A549 (cell line): ENCODE data around the gene PDE8A. TPM values are rescaled to one million over a fixed set of nuclear protein-coding genes. Genes with fewer than 3 reads are reported as not detected.
A peak's percentile ranks its signal among the peaks of the same experiment; 100 is the strongest.

Source experiments
- ATAC-seq, 2 experiments: fragments of 200-7000 bp in 1 of 2; fragments of >200 bp in 1 of 2; cut with Nextera tagmentation in 1 of 2; cut with Tn5 transposase in 1 of 2; 3 replicates each; pipeline versions ENCODE4 v1.8.0 to v1.9.1; 2018 to 2020; ENCODE audit warnings: mild to moderate bottlenecking in 1 of 2, moderate library complexity in 1 of 2
- CTCF ChIA-PET: fragments of 300-600 bp; sonication (Branson Sonifier 250); formaldehyde crosslinking; extraction: SDS; loops from one replicate; lab custom pipeline; 2021; ENCODE audit warnings: antibody characterized with exemption, inconsistent platforms; lab: Yijun Ruan, JAX
- POLR2A ChIA-PET: fragments of 350-600 bp; formaldehyde crosslinking; extraction: SDS; loops from one replicate; lab custom pipeline; 2021; ENCODE audit warnings: antibody characterized with exemption, inconsistent platforms; lab: Yijun Ruan, JAX
- DNase-seq, 2 experiments: peaks; one replicate each; pipeline versions ENCODE4 v3.0.0 to v3.0.0-alpha.2; 2011 to 2016; ENCODE audit warnings: low read depth in 1 of 2, low spot score in 1 of 2
- FAIRE-seq: peaks from 2 replicates; lab custom pipeline; 2011; peaks lifted over from hg19 to GRCh38; lab: Jason Lieb, UNC
- H3K27ac ChIP-seq, 2 experiments: fragments of >200 bp; sonication (Bioruptor Twin); formaldehyde crosslinking; 3 replicates each; pipeline ENCODE4 v1.5.1; 2016 to 2017
- H3K4me1 ChIP-seq: fragments of >200 bp; sonication (Bioruptor Twin); formaldehyde crosslinking; 3 replicates; pipeline ENCODE4 v1.6.1; 2016
- H3K4me2 ChIP-seq: fragments of >200 bp; sonication (Bioruptor Twin); formaldehyde crosslinking; 3 replicates; pipeline ENCODE4 v1.6.1; 2016
- H3K4me3 ChIP-seq: fragments of >200 bp; sonication (Bioruptor Twin); formaldehyde crosslinking; 3 replicates; pipeline ENCODE4 v1.5.1; 2016
- H3K9me3 ChIP-seq: fragments of >200 bp; sonication (Bioruptor Twin); formaldehyde crosslinking; 3 replicates; pipeline ENCODE4 v1.6.1; 2016
- ATOH8 ChIP-seq: fragments of 250-450 bp; sonication (Bioruptor Pico); IDR thresholded peaks from 2 replicates; pipeline ENCODE4 v1.5.0; 2020; ENCODE audit warnings: low read depth, mild to moderate bottlenecking, moderate library complexity
- BCL3 ChIP-seq: fragments of >200 bp; sonication (Bioruptor Twin); formaldehyde crosslinking; IDR thresholded peaks from 3 replicates; pipeline ENCODE4 v1.6.1; 2016
- BHLHE40 ChIP-seq: IDR thresholded peaks from 2 replicates; pipeline ENCODE4 v1.6.1; 2012; ENCODE audit warnings: low read depth, low read length, inconsistent platforms
- CEBPB ChIP-seq, 2 experiments: fragments of >200 bp in 1 of 2; sonication (Bioruptor Twin) in 1 of 2; formaldehyde crosslinking in 1 of 2; IDR thresholded peaks; 2 replicates each; pipeline ENCODE4 v1.6.1; 2012 to 2016
- CHD2 ChIP-seq: fragments of 150-350 bp; IDR thresholded peaks from 2 replicates; pipeline ENCODE4 v1.6.1; 2014; ENCODE audit warnings: low read length; ENCODE audit not compliant: partially characterized antibody
- CTCF ChIP-seq: fragments of >200 bp; sonication (Bioruptor Twin); formaldehyde crosslinking; IDR thresholded peaks from 3 replicates; pipeline ENCODE4 v1.5.1; 2016
- E2F6 ChIP-seq: IDR thresholded peaks from 2 replicates; pipeline ENCODE4 v1.6.1; 2012; ENCODE audit warnings: low read depth, borderline replicate concordance
- EHF ChIP-seq: fragments of 250-450 bp; sonication (Bioruptor Pico); IDR thresholded peaks from 2 replicates; pipeline ENCODE4 v1.5.0; 2020; ENCODE audit warnings: mild to moderate bottlenecking
- ESRRA ChIP-seq: fragments of 150-350 bp; IDR thresholded peaks from 2 replicates; pipeline ENCODE4 v1.6.1; 2014; ENCODE audit warnings: mild to moderate bottlenecking, low read length, borderline replicate concordance
- FOSB ChIP-seq: fragments of 250-450 bp; sonication (Bioruptor Pico); IDR thresholded peaks from 2 replicates; pipeline ENCODE4 v1.5.0; 2020; ENCODE audit warnings: mild to moderate bottlenecking, moderate library complexity
- FOXS1 ChIP-seq: fragments of 250-450 bp; sonication (Bioruptor Pico); IDR thresholded peaks from 2 replicates; pipeline ENCODE4 v1.5.0; 2020; ENCODE audit warnings: mild to moderate bottlenecking, moderate library complexity
- HDAC2 ChIP-seq: fragments of 200-600 bp; sonication (generic); IDR thresholded peaks from 2 replicates; pipeline ENCODE4 v1.6.1; 2016
- HES2 ChIP-seq: fragments of >200 bp; sonication (Bioruptor Twin); formaldehyde crosslinking; IDR thresholded peaks from 2 replicates; pipeline ENCODE4 v1.6.1; 2016
- HOXA7 ChIP-seq: fragments of 250-450 bp; sonication (Bioruptor Pico); IDR thresholded peaks from 2 replicates; pipeline ENCODE4 v1.5.0; 2020; ENCODE audit warnings: mild to moderate bottlenecking, moderate library complexity
- HOXB13 ChIP-seq: fragments of 250-450 bp; sonication (Bioruptor Pico); IDR thresholded peaks from 2 replicates; pipeline ENCODE4 v1.5.0; 2020; ENCODE audit warnings: low read depth, mild to moderate bottlenecking, moderate library complexity
- KDM5A ChIP-seq: fragments of 200-600 bp; sonication (generic); IDR thresholded peaks from 2 replicates; pipeline ENCODE4 v1.6.1; 2016; ENCODE audit warnings: antibody characterized with exemption, mild to moderate bottlenecking
- MAZ ChIP-seq: fragments of 150-350 bp; IDR thresholded peaks from 2 replicates; pipeline ENCODE4 v1.6.1; 2014; ENCODE audit warnings: antibody characterized with exemption, low read depth, low read length, borderline replicate concordance
- MYC ChIP-seq: IDR thresholded peaks from 2 replicates; pipeline ENCODE4 v1.6.1; 2012; ENCODE audit warnings: mild to moderate bottlenecking, inconsistent platforms, low read length, improper control_type of control experiment, borderline replicate concordance
- NR3C1 ChIP-seq: fragments of >200 bp; sonication (Bioruptor Twin); formaldehyde crosslinking; IDR thresholded peaks from 3 replicates; pipeline ENCODE4 v1.6.1; 2017
- POLR2A ChIP-seq: IDR thresholded peaks from 2 replicates; pipeline ENCODE4 v1.6.1; 2012; ENCODE audit warnings: mild to moderate bottlenecking, low read length
- RAD21 ChIP-seq, 2 experiments: fragments of >200 bp in 1 of 2; sonication (Bioruptor Twin) in 1 of 2; formaldehyde crosslinking in 1 of 2; IDR thresholded peaks in 1 of 2; conservative IDR thresholded peaks in 1 of 2; 2 replicates in 1 of 2; 3 replicates in 1 of 2; pipeline ENCODE4 v1.6.1; 2012 to 2018; ENCODE audit warnings: inconsistent platforms in 1 of 2
- RARB ChIP-seq: fragments of 250-450 bp; sonication (Bioruptor Pico); IDR thresholded peaks from 2 replicates; pipeline ENCODE4 v1.8.0; 2021; ENCODE audit warnings: mild to moderate bottlenecking, moderate library complexity
- RCOR1 ChIP-seq: fragments of 150-350 bp; IDR thresholded peaks from 2 replicates; pipeline ENCODE4 v1.6.1; 2014; ENCODE audit warnings: antibody characterized with exemption, low read length, low read depth
- RNF2 ChIP-seq: fragments of 200-600 bp; sonication (generic); IDR thresholded peaks from 2 replicates; pipeline ENCODE4 v1.6.1; 2016; ENCODE audit warnings: low read depth, mild to moderate bottlenecking, antibody characterized with exemption, moderate library complexity, borderline replicate concordance
- SMC3 ChIP-seq: fragments of >200 bp; sonication (Bioruptor Twin); formaldehyde crosslinking; IDR thresholded peaks from 3 replicates; pipeline ENCODE4 v1.6.1; 2018; ENCODE audit warnings: inconsistent platforms
- USF2 ChIP-seq: fragments of 450-650 bp; IDR thresholded peaks from 2 replicates; pipeline ENCODE4 v1.6.1; 2014; ENCODE audit warnings: antibody characterized with exemption
- ZC3H11A ChIP-seq: fragments of 450-650 bp; IDR thresholded peaks from 2 replicates; pipeline ENCODE4 v1.6.1; 2014; ENCODE audit warnings: antibody characterized with exemption, mild to moderate bottlenecking
- ZFP36 ChIP-seq: fragments of 450-650 bp; IDR thresholded peaks from 2 replicates; pipeline ENCODE4 v1.6.1; 2014; ENCODE audit warnings: borderline replicate concordance; ENCODE audit not compliant: partially characterized antibody
- WGBS: methylation state at CpG from one replicate; pipeline ENCODE4 v1.1.6; 2017; ENCODE audit errors: missing lambda C conversion rate; 5-methylcytosine and 5-hydroxymethylcytosine counted together
- polyA minus RNA-seq: library from RNA; depleted of rRNA, polyadenylated mRNA; stranded (reverse); fragments of >200 nt; gene quantifications from 2 replicates; pipeline ENCODE4 v1.2.3, GENCODE V29; 2011; rRNA and poly(A)+ RNA removed
- polyA plus RNA-seq, 4 experiments: library from polyadenylated mRNA; depleted of rRNA in 3 of 4; stranded (reverse); fragments of >200 nt; fragmentation: RNase III in 1 of 4; extraction: RNeasy Plus Mini Kit Qiagen cat#74134 plus additional on column Dnase treatment in 1 of 4; gene quantifications; 2 replicates in 3 of 4; 3 replicates in 1 of 4; pipeline ENCODE4 v1.2.3, GENCODE V29; 2011 to 2017

Gene PDE8A
- 171 and 204 TPM in 2 replicates for polyA plus RNA-seq (2011; rRNA removed)
- 43.7 and 46.8 TPM in 2 replicates for polyA plus RNA-seq (2012; cell fraction: cytosol; rRNA removed)
- 57.8 and 99.2 TPM in 2 replicates for polyA plus RNA-seq (2012; cell fraction: nucleus; rRNA removed)
- 44.4 to 45.3 TPM (median 45.0 TPM) in 3 replicates for polyA plus RNA-seq (2017; fragmentation: RNase III; extraction: RNeasy Plus Mini Kit Qiagen cat#74134 plus additional on column Dnase treatment)
- 104 and 125 TPM in 2 replicates for polyA minus RNA-seq

- Histone ChIP-seq H3K4me2 (peak within 1 kb of the TSS; percentile 86), H3K9me3 (no peaks in the 10 kb centered on the region), H3K4me1 (peaks cover 45% of the 10 kb centered on the region), H3K4me3 (peak within 1 kb of the TSS; percentile 91), H3K27ac (peak within 1 kb of the TSS; percentile 97 to 98)
- peak in 1 of 2 experiments; percentile 27; a peak in 3 of 6 replicates for ATAC-seq
- CTCF ChIA-PET, result interaction anchor here (0.9 to 6.2 kb wide), 12 partner anchors 9 to 98 kb away, joined by 3 to 80 read pairs (median 4); no protein-coding TSS in a partner anchor
- POLR2A ChIA-PET, result interaction anchor here (0.6 to 4.2 kb wide), 7 partner anchors 25 to 160 kb away, joined by 3 to 50 read pairs (median 4); no protein-coding TSS in a partner anchor
- peak; percentile 30 to 63 for DNase-seq
- FAIRE-seq, result no peak
- WGBS, result under 1% methylated on average over 38 of the region's 95 CpGs
- no peak for TF ChIP-seq RCOR1
- 0 out of 3 replicates have a peak, but pooled peaks have one; percentile 12 for TF ChIP-seq BCL3
- peak; percentile 2; the same call in 1 of the 3 replicates for TF ChIP-seq SMC3
- TF ChIP-seq POLR2A, result peak; percentile 42; the same call in 1 of the 2 replicates
- TF ChIP-seq CHD2, result peak; percentile 56
These were observed at the start of gene PDE8A for GRCh38 chr15:84981711-84982300. PDE8A (plus strand) TSS chr15:84981856; CDS start chr15:84982163, 307 bp downstream.

GRCh38 chr15:84934942-84935729, 46.5 kb upstream of the PDE8A start:
- POLR2A ChIA-PET, result no interaction called here
- 85% methylated on average over 21 of the region's 21 CpGs for WGBS
- ATAC-seq, result peak; percentile 66 to 83

More at GRCh38 chr15:84934942-84935729, 46.5 kb upstream of the PDE8A start:
- H3K4me1 ChIP-seq, result peaks cover 9% of the 10 kb centered on the region
- H3K27ac ChIP-seq, result peak overlapping the region in 1 of 2 experiments; percentile 43; a peak in 2 of 6 replicates
- FAIRE-seq (no peak), DNase-seq (peak in 1 of 2 experiments; percentile 51)
- TF ChIP-seq RAD21 (conservative IDR thresholded peaks at IDR 0.05 in 1 of 2, IDR thresholded peaks at IDR 0.05 in 1 of 2), result peak; percentile 64 to 80
- no peak for TF ChIP-seq RARB (CRISPR knock-in tag)
- no peak for TF ChIP-seq HES2
- TF ChIP-seq MYC, result no peak
- TF ChIP-seq E2F6, result no peak
- TF ChIP-seq USF2, result no peak
- no peak for TF ChIP-seq FOSB (CRISPR knock-in tag)
- TF ChIP-seq HOXB13 (CRISPR knock-in tag), result no peak
- TF ChIP-seq HDAC2, result no peak
- no peak for TF ChIP-seq EHF (CRISPR knock-in tag)
- no peak for TF ChIP-seq MAZ
- no peak for TF ChIP-seq BHLHE40
- TF ChIP-seq SMC3, result peak; percentile 66
- TF ChIP-seq CTCF, result peak; percentile 50
- no peak for TF ChIP-seq KDM5A
- no peak for TF ChIP-seq NR3C1
- no peak for TF ChIP-seq FOXS1 (CRISPR knock-in tag)
- no peak for TF ChIP-seq ESRRA
- no peak for TF ChIP-seq CEBPB (IDR thresholded peaks at IDR 0.05)
- TF ChIP-seq ZFP36, result no peak
- no peak for TF ChIP-seq HOXA7
- no peak for TF ChIP-seq RNF2
- TF ChIP-seq ZC3H11A, result no peak
- no peak for TF ChIP-seq ATOH8 (CRISPR knock-in tag)
- H3K9me3 ChIP-seq, result no peaks in the 10 kb centered on the region
- CTCF ChIA-PET, result interaction anchor here (0.6 to 1.7 kb wide), 19 partner anchors 9 to 349 kb away, joined by 3 to 11 read pairs (median 4); partner anchors contain the start of gene WDR73
- H3K4me3 ChIP-seq, result no peak overlapping the region
- no peak overlapping the region for H3K4me2 ChIP-seq
